ENCODE results near the gene WDR7.

GRCh38 chr18:56997200-56997599 is 346.0 kb downstream of the WDR7 start:
- TF ChIP-seq EZH2 (optimal IDR thresholded peaks at IDR 0.05; ENCODE audit: low read depth, low read length), result no peak
- no peak for TF ChIP-seq CTCF (IDR thresholded peaks at IDR 0.05; ENCODE audit: low read length)
- no peak for TF ChIP-seq EZH2phosphoT487 (IDR thresholded peaks at IDR 0.05; ENCODE audit: low read length)
